HCT116 (cell line): ENCODE results near the gene CEBPA.

Source experiments
- EZH2 ChIP-seq: fragments of 200-600 bp; sonication (generic); IDR thresholded peaks from 2 replicates; pipeline ENCODE4 v1.6.1; 2017; ENCODE audit warnings: antibody characterized with exemption, mixed run types
- ZBTB33 ChIP-seq: IDR thresholded peaks from 2 replicates; pipeline ENCODE4 v1.6.1; 2011; ENCODE audit warnings: mild to moderate bottlenecking, low read length, moderate library complexity; ENCODE audit not compliant: insufficient replicate concordance; ENCODE audit errors: extremely low read depth

- TF ChIP-seq ZBTB33 (no peak), EZH2 (no peak)
These were observed 14.9 kb downstream of the CEBPA start for GRCh38 chr19:33287438-33287837.
